Fibroblast of lung (primary cell): Measurements from ENCODE around the gene TGM5. TPM values are rescaled to one million over a fixed set of nuclear protein-coding genes. Genes with fewer than 3 reads are reported as not detected.

Experiments
- DNase-seq, 2 donors: peaks; one replicate each; pipeline versions ENCODE4 v3.0.0 to v3.0.0-alpha.2; 2010; ENCODE audit warnings: low read depth in 2 of 2
- H2AFZ ChIP-seq: 2 replicates; pipeline ENCODE4 v1.5.1; 2012; ENCODE audit warnings: low read length, control low read depth, inconsistent platforms
- H3K27ac ChIP-seq: 2 replicates; pipeline ENCODE4 v1.5.1; 2011; ENCODE audit warnings: low read length, control low read depth; ENCODE audit not compliant: insufficient read depth
- H3K27me3 ChIP-seq: 2 replicates; pipeline ENCODE4 v1.5.1; 2011; ENCODE audit warnings: mild to moderate bottlenecking, low read length; ENCODE audit not compliant: control insufficient read depth, insufficient read depth
- H3K36me3 ChIP-seq: 2 replicates; pipeline ENCODE4 v1.5.1; 2011; ENCODE audit warnings: low read length; ENCODE audit not compliant: control insufficient read depth, insufficient read depth
- H3K4me1 ChIP-seq: 2 replicates; pipeline ENCODE4 v1.5.1; 2011; ENCODE audit warnings: low read length; ENCODE audit not compliant: control insufficient read depth, insufficient read depth; ENCODE audit errors: extremely low read depth
- H3K4me2 ChIP-seq: 2 replicates; pipeline ENCODE4 v1.5.1; 2011; ENCODE audit warnings: low read length, control low read depth; ENCODE audit not compliant: insufficient read depth; ENCODE audit errors: extremely low read depth
- H3K4me3 ChIP-seq, 4 experiments: fragments of 200-600 bp in 1 of 4; sonication (generic) in 1 of 4; replicated peaks in 1 of 4; 2 replicates each; pipeline ENCODE4 v1.5.1; 2011 to 2016; ENCODE audit warnings: low read length in 4 of 4, low read depth in 3 of 4, mild to moderate bottlenecking in 3 of 4, control low read depth in 2 of 4, inconsistent platforms in 1 of 4, mixed read lengths in 1 of 4; ENCODE audit not compliant: insufficient read depth in 1 of 4; ENCODE audit errors: control extremely low read depth in 1 of 4
- H3K79me2 ChIP-seq: 2 replicates; pipeline ENCODE4 v1.5.1; 2012; ENCODE audit warnings: mild to moderate bottlenecking, low read length, inconsistent platforms; ENCODE audit not compliant: control insufficient read depth, insufficient read depth
- H3K9ac ChIP-seq: 2 replicates; pipeline ENCODE4 v1.5.1; 2011; ENCODE audit warnings: mild to moderate bottlenecking, low read length, control low read depth; ENCODE audit not compliant: insufficient read depth
- H3K9me3 ChIP-seq: 2 replicates; pipeline ENCODE4 v1.5.1; 2012; ENCODE audit warnings: low read depth, low read length; ENCODE audit not compliant: control insufficient read depth, insufficient read depth
- H4K20me1 ChIP-seq: 2 replicates; pipeline ENCODE4 v1.5.1; 2011; ENCODE audit warnings: low read length; ENCODE audit not compliant: control insufficient read depth, insufficient read depth; ENCODE audit errors: extremely low read depth
- EZH2 ChIP-seq: IDR thresholded peaks from 2 replicates; pipeline ENCODE4 v1.5.1; 2012; ENCODE audit warnings: low read length, control low read depth, mild to moderate bottlenecking; ENCODE audit errors: missing control alignments
- polyA plus RNA-seq, 2 donors: library from polyadenylated mRNA; depleted of rRNA in 1 of 2; stranded (reverse) in 1 of 2; unstranded in 1 of 2; fragments of >200 nt; gene quantifications; 2 replicates each; pipeline ENCODE4 v1.2.1, GENCODE V29; 2011 to 2012; ENCODE audit warnings: missing spikeins in 1 of 2
- total RNA-seq: library from RNA; depleted of rRNA; stranded (reverse); fragments of >200 nt; gene quantifications from 2 replicates; pipeline ENCODE4 v1.2.1, GENCODE V29; 2014
- TF ChIP-seq, protein P1 (sequence below), 2 donors: IDR thresholded peaks in 1 of 2; conservative IDR thresholded peaks in 1 of 2; 1 replicate in 1 of 2; 2 replicates in 1 of 2; pipeline ENCODE4 v1.5.1; 2011 to 2012; ENCODE audit warnings: low read length in 2 of 2, control low read depth in 1 of 2, inconsistent platforms in 1 of 2, low read depth in 1 of 2, mild to moderate bottlenecking in 1 of 2

Gene TGM5
- total and polyA plus RNA-seq, 2 donors (not counting 1 experiment from before 2014, with no cell fraction given), result under 0.01 to 0.03 TPM

DNA sequence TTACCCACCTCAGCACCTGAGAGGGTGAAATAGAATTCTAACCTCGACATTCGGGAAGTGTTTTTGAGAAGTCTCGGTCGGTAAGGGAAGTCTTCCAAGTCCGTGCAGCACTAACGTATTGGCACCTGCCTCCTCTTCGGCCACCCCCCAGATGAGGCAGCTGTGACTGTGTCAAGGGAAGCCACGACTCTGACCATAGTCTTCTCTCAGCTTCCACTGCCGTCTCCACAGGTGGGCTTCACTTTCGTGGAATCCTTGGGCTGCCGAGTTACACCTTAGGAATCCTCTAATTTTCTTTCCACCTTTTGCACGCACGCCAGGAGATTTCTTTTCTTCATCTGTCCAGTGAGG is 80.8 kb downstream of the TGM5 start:
- Histone ChIP-seq H3K27ac (peak overlapping the region; percentile 67), H3K9ac (peak overlapping the region; percentile 74), H3K4me3 (peak overlapping the region; percentile 90 to 96 (median 94)), H2AFZ (peak overlapping the region; percentile 69), H3K4me2 (peak overlapping the region; percentile 97), H4K20me1 (no peaks in the 10 kb centered on the region), H3K4me1 (no peaks in the 10 kb centered on the region), H3K27me3 (no peaks in the 10 kb centered on the region), H3K9me3 (no peaks in the 10 kb centered on the region), H3K36me3 (peaks cover 10% of the 10 kb centered on the region), H3K79me2 (peaks cover 7% of the 10 kb centered on the region)
- peak in 1 of 2 donors; percentile 6 for DNase-seq
- TF ChIP-seq, protein P1, sequence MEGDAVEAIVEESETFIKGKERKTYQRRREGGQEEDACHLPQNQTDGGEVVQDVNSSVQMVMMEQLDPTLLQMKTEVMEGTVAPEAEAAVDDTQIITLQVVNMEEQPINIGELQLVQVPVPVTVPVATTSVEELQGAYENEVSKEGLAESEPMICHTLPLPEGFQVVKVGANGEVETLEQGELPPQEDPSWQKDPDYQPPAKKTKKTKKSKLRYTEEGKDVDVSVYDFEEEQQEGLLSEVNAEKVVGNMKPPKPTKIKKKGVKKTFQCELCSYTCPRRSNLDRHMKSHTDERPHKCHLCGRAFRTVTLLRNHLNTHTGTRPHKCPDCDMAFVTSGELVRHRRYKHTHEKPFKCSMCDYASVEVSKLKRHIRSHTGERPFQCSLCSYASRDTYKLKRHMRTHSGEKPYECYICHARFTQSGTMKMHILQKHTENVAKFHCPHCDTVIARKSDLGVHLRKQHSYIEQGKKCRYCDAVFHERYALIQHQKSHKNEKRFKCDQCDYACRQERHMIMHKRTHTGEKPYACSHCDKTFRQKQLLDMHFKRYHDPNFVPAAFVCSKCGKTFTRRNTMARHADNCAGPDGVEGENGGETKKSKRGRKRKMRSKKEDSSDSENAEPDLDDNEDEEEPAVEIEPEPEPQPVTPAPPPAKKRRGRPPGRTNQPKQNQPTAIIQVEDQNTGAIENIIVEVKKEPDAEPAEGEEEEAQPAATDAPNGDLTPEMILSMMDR (conservative IDR thresholded peaks at IDR 0.05 in 1 of 2, IDR thresholded peaks at IDR 0.05 in 1 of 2; ENCODE audit: low read depth in 1 of 2, low read length in 2 of 2), result no peak
- TF ChIP-seq EZH2, result no peak

DNA sequence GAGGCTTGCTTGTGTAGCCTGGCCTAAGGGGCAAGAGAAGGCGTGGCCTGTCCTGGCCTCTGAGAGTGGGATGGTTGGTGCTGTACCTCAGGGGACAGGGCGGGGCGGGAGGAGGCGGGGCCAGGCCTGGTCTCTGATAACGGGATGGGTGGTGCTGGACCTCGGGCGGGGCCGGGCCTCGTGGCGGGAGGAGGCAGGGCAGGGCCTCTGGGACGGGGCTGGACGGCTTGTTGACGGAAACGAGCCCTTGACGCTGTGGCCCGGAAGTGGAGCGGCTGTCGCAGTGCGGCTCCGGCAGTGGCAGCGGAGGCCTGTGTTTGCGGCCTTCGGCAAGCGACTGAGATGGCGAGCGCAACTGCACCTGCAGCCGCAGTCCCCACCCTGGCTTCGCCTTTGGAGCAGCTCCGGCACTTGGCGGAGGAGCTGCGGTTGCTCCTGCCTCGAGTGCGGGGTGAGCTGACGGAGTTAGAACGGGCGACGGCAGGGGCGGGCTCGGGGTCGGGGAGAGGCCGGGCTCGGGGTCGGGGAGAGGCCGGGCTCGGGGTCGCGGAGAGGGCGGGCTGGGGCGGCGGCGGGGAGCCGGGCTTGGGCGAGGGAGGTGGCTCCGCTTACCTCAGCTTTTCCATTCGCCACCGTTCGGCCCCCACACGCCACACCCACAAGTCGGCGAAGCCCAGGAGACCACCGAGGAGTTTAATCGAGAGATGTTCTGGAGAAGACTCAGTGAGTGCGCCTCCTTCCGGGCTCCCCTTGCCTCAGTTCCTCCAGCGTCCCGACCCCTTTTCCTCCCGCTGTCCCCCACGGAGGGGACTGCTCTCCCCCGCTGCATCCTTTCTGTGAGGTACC is 81.3 kb downstream of the TGM5 start, which contains the start of gene CCNDBP1:
TSS of gene CCNDBP1 (plus strand) at position 247 of the 846 bp plus-strand sequence. CDS start at position 343, 96 bp downstream.
- Histone ChIP-seq H3K27me3 (no peaks in the 10 kb centered on the region), H3K79me2 (peaks cover 7% of the 10 kb centered on the region), H3K9me3 (no peaks in the 10 kb centered on the region), H3K27ac (peak within 1 kb of the TSS; percentile 67), H3K4me2 (peak within 1 kb of the TSS; percentile 97), H2AFZ (peak within 1 kb of the TSS; percentile 90), H4K20me1 (no peaks in the 10 kb centered on the region), H3K4me3 (peak within 1 kb of the TSS; percentile 90 to 96 (median 94)), H3K9ac (peak within 1 kb of the TSS; percentile 74), H3K4me1 (no peaks in the 10 kb centered on the region), H3K36me3 (peaks cover 7% of the 10 kb centered on the region)
- DNase-seq, result peak; percentile 72 to 81
- TF ChIP-seq, protein P1 (conservative IDR thresholded peaks at IDR 0.05 in 1 of 2, IDR thresholded peaks at IDR 0.05 in 1 of 2; ENCODE audit: low read depth in 1 of 2, low read length in 2 of 2), result peak; percentile 44 to 49
- no peak for TF ChIP-seq EZH2

DNA sequence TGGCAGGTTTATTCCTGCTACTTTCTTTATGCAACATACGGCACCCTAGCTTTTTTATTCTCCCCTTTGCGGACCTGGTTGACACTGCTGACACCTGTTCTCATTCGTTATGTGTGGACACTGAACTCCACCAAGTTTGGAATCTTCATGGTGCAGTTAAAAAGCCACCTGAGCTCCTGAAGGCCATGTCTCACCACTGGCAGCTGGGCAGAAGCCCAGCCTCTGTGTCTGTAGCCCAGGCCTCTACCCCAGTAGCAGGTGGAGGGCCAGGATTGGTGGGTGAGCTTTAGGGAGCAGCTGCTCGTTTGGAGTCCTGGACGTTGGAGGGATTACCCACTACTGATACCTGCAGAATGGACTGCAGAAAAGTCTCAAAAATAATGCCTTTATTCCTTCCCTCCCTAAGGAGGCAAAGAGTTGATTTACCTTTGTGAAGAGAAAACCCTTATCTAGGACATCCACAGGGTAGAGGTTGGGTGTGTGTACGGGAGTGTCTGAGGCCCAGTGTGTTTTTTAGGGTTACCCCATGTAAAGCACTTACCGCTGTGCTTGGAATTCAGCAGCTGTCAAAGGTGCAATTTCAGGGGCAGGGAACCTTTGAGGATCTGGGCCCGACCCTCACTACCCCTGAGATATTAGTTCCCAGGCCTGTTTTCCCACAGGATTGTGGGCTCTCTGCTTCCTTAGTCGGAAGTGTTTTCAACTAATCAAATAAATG is 82.2 kb downstream of the TGM5 start:
- Histone ChIP-seq H3K36me3 (peaks cover 3% of the 10 kb centered on the region), H3K4me1 (no peaks in the 10 kb centered on the region), H3K4me3 (peak overlapping the region in 2 of 4 experiments; percentile 70 to 96), H3K9me3 (no peaks in the 10 kb centered on the region), H3K79me2 (peaks cover 7% of the 10 kb centered on the region), H3K27me3 (no peaks in the 10 kb centered on the region), H3K27ac (no peak overlapping the region), H4K20me1 (no peaks in the 10 kb centered on the region), H3K4me2 (no peak overlapping the region), H2AFZ (peak overlapping the region; percentile 61), H3K9ac (peak overlapping the region; percentile 74)
- no peak for DNase-seq
- no peak for TF ChIP-seq EZH2
- TF ChIP-seq, protein P1 (conservative IDR thresholded peaks at IDR 0.05 in 1 of 2, IDR thresholded peaks at IDR 0.05 in 1 of 2; ENCODE audit: low read depth in 1 of 2, low read length in 2 of 2), result no peak
